HG03354 (cell line): ENCODE results near the gene OCEL1.
"Not testable (repeated sequence)": the region's sequence is repeated elsewhere in the genome, so short reads cannot be mapped to it uniquely, and the experiment has no call there.

Source experiments
- ATAC-seq: cut with Tn5 transposase; IDR thresholded peaks from one replicate; pipeline ENCODE4 v1.9.1; 2021; ENCODE audit warnings: mild to moderate bottlenecking; ENCODE audit not compliant: unreplicated experiment, poor library complexity, severe bottlenecking

OCEL1 gene

GRCh38 chr19:17259118-17259780 lies 33.2 kb downstream of the OCEL1 start:
- ATAC-seq, result no peak

DNA sequence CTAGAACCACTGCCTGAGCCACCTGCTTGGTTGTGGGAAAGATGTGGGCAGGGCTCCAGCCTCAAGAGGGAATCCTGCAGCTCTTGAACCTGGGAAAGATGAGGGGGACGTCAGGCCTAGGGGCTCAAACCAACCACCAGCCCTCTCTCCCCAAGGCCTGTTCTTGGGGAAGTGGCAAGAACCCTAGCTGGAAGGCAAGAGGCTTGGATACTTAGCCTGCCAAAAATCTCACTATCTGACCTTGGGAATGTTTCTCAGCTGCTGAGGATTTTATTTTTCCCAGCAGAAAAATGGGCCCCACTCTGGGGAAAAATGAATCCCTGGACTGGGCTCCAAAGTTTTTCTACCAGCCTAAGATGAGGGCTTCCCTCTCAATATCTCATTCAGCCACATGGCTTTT lies 33.9 kb downstream of the OCEL1 start:
- ATAC-seq, result no peak

- peak; percentile 79 for ATAC-seq
These were observed 34.9 kb downstream of the OCEL1 start for GRCh38 chr19:17260842-17261325.

DNA sequence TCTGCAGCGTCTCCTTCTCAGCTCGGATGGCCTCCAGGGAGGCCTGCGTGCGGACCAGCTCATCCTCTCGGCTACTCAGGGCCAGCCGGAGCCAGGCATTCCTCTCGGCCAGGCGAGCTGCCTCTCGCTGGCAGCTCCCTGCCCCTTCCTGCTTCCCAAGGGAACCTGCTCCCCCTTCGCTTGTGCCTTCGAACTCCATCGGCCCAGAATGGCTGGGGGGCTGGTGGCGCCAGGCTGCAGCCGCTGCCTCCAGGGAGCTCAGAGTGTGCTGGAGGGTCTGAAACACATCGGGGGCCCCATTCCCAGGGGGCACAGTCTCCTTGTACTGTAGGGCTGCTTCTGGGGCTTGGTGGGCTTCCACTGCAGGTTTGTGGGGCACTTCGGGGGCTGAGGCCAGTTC lies 36.5 kb downstream of the OCEL1 start:
- ATAC-seq, result no peak

GRCh38 chr19:17263712-17264640 lies 38.0 kb downstream of the OCEL1 start:
- no peak for ATAC-seq

- ATAC-seq, result no peak
These were observed 38.6 kb downstream of the OCEL1 start, which contains the start of gene USHBP1 for GRCh38 chr19:17264641-17264979. Gene USHBP1, minus strand, starts transcription at chr19:17264745. Its CDS starts 446 bp downstream, at chr19:17264299.

DNA sequence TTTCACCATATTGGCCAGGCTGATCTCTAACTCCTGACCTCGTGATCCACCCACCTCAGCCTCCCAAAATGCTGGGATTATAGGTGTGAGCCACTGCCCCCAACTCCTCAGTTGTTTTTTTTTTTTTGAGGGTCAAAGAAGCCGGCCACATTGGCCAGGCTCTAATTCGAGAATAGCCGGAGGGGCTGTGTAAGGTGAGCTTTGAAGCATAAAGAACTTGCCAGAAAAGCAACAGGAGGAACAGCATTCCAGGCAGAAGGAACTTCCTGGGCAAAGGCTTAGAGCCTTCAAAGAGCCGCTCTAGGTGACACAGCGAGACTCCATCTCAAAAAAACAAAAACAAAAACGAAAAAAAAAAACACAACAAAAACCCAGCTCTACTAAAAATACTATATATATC lies 40.0 kb downstream of the OCEL1 start:
- no peak for ATAC-seq

GRCh38 chr19:17266589-17266974 lies 40.6 kb downstream of the OCEL1 start:
- no peak for ATAC-seq

GRCh38 chr19:17266975-17267788 lies 41.2 kb downstream of the OCEL1 start, which contains the start of gene BABAM1:
Gene BABAM1, plus strand, starts transcription at chr19:17267443. Its CDS starts 1,364 bp downstream, at chr19:17268807.
- peak; percentile 88 for ATAC-seq

GRCh38 chr19:17268754-17269153 lies 42.7 kb downstream of the OCEL1 start:
- no peak for ATAC-seq

DNA sequence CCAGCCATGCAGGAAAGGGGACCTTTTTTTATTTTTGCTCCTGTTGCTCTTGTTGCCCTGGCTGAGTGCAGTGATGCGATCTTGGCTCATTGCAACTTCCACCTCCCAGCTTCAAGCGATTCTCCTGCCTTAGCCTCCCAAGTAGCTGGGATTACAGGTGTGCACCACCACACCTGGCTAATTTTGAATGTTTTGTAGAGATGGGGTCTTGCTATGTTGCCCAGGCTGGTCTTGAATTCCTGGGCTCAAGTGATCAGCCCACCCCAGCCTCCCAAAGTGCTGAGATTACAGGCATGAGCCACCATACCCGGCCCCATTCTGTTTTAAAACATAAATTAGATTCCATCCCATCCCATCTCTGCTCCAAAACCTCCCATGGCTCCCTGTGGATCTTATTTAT lies 48.9 kb downstream of the OCEL1 start:
- ATAC-seq, result not testable (repeated sequence)

DNA sequence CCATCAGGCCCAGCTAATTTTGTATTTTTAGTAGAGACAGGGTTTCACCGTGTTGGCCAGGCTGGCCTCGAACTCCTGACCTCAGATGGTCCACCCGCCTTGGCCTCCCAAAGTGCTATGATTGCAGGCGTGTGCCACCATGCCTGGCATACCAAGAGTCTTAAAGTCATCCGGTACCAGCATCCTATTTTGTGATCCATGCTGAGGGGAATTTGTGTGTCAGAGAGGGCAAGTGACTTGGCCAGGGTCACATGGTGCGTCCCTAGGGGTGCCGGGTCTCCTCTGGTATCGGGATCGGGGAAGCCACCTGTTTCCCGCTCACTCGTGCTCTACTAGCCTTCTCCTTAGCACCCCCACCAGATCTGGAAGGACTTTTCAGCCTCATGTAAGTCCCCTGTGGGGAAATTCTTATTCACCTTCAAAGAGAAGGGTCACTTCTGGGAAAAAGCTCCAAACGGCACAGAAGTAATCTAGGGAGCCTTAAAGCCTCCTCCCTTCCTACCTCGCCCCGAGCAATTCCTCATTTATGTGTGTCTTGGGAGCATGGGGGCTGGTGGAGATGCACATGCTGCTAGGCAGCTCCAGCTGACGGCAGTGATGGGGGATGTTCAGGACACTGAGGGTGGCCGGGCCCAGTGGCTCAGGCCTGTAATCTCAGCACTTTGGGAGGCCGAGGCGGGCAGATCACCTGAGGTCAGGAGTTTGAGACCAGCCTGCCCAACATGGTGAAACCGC lies 49.6 kb downstream of the OCEL1 start:
- ATAC-seq, result no peak
